Activated CD4-positive, alpha-beta memory T cell treated with anti-CD3 and anti-CD28 coated beads for 36 hours (primary cell): ENCODE data around the gene FGD4. TPM values are rescaled to one million over a fixed set of nuclear protein-coding genes. Genes with fewer than 3 reads are reported as not detected.
"Not testable (repeated sequence)": the region's sequence is repeated elsewhere in the genome, so short reads cannot be mapped to it uniquely, and the experiment has no call there.

ENCODE experiments used
- CTCF ChIA-PET: fragments of 350-600 bp; sonication (Branson Sonifier 250); formaldehyde crosslinking; loops from one replicate; lab custom pipeline; 2021; ENCODE audit warnings: antibody characterized with exemption, inconsistent platforms; lab: Charles Lee
- POLR2A ChIA-PET: fragments of 350-600 bp; sonication (Branson Sonifier 250); formaldehyde crosslinking; loops from one replicate; lab custom pipeline; 2021; ENCODE audit warnings: antibody characterized with exemption; lab: Charles Lee
- DNase-seq: peaks from one replicate; pipeline ENCODE4 v3.0.0-alpha.2; 2020
- H3K27ac Mint-ChIP-seq: one replicate; pipeline ENCODE4 v1.8.0; 2021; ENCODE audit warnings: mixed read lengths
- H3K27me3 Mint-ChIP-seq: one replicate; pipeline ENCODE4 v1.8.0; 2021; ENCODE audit warnings: mixed read lengths
- H3K36me3 Mint-ChIP-seq: one replicate; pipeline ENCODE4 v1.8.0; 2021; ENCODE audit warnings: mixed read lengths
- H3K4me1 Mint-ChIP-seq: one replicate; pipeline ENCODE4 v1.8.0; 2021; ENCODE audit warnings: low read depth, mixed read lengths
- H3K4me3 Mint-ChIP-seq: one replicate; pipeline ENCODE4 v1.8.0; 2021; ENCODE audit warnings: mild to moderate bottlenecking, mixed read lengths
- H3K9me3 Mint-ChIP-seq: one replicate; pipeline ENCODE4 v1.8.0; 2021; ENCODE audit warnings: mixed read lengths
- intact Hi-C: fragments of 100-400 bp; cut with micrococcal nuclease; formaldehyde crosslinking; loops from one replicate; pipeline ENCODE4 v1.15.1; 2023
- total RNA-seq, 2 experiments: library from RNA; stranded (reverse); gene quantifications; one replicate each; pipeline ENCODE4 v1.2.3, GENCODE V29; 2021

Gene FGD4
- total RNA-seq, 2 experiments from 2014 or later = 0.19 to 0.22 TPM

DNA sequence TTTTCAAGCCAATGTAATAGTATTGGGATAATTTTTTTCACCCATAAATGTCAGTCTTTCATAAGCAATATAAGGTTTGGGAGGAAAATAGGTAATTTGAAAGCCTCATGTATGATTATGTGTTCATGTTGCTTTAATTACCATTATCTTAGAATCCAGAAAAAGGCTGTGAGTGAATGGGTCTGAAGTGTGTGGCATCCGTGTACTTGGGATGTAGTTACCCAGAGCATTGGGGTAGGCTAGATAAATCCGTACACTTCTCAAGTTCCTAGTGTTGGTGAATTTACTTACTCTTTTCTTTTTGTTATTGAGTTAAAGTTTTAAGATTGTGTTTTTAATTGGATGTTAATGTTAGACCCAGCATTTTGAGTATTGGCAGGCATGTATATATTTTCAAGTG lies 104.4 kb downstream of the FGD4 start:
- Mint-ChIP-seq H3K4me3 (no peak overlapping the region), H3K9me3 (no peaks in the 10 kb centered on the region), H3K36me3 (no peaks in the 10 kb centered on the region), H3K27me3 (peaks cover 14% of the 10 kb centered on the region), H3K27ac (no peak overlapping the region), H3K4me1 (no peaks in the 10 kb centered on the region)
- ChIA-PET POLR2A (no interaction called here), CTCF (no interaction called here)
- intact Hi-C loops = no loop called here
- no peak for DNase-seq

DNA sequence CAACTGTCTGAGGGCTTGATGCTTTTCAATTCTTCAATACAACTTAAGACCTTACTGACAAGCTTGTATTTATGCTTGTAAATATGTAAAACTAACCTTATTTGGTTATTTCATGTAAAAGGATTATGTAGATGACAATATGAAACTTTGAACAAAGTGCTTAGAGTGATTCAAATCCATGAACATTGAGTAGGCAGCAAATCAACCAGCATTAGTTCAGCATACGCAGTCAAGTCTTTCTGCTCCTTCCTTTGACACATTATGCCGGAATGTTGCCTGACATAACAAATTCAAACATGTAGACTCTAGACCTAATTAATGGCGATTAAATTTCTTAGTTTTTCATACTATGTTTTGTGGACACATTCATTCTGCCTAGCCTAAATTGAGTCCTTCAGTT lies 105.2 kb downstream of the FGD4 start:
- no peak for DNase-seq
- H3K36me3 Mint-ChIP-seq = no peaks in the 10 kb centered on the region
- H3K27me3 Mint-ChIP-seq = peaks cover 12% of the 10 kb centered on the region
- intact Hi-C loops = no loop called here
- ChIA-PET CTCF (no interaction called here), POLR2A (no interaction called here)
- H3K27ac Mint-ChIP-seq = no peak overlapping the region
- H3K9me3 Mint-ChIP-seq = no peaks in the 10 kb centered on the region
- no peak overlapping the region for H3K4me3 Mint-ChIP-seq
- H3K4me1 Mint-ChIP-seq = no peaks in the 10 kb centered on the region

DNA sequence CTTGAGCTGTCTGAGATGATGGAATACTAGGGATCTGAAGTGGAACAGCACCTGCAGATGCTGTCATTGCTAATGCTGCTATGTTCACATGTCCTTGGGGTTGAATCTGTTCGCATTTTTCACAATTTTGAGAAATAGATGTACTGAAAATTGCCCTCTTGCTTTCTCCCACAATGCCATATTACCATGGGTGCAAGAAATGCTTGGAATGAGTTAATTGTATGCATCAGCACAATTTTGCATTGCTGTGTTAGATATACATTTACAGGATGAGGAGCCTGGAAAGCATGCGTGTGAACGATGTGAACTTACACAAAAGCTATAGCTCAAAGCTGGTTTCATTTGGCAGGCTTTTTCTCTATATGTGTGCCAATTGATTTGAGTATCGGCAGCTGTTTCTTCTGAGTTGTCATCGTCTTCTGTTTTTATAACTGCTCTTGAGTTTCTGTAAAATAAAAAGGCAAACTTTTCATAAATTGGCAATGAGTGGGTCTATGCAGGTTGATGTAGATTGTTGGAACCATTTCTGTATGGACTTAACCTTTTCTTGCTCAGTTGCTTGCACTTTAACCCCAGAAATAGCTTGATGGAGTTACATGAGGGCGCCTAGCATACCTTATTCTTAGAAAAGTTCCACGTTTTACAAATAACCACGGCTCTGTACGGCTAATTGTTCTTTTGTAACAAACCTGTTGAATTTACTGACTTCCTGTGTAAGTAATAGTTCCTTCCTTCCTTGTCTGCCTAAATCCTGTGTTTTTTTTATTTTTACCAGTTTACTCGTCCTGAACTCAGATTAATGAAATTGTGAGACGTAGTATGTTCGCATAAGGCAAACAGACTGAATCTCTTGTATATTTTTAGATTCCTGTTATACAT lies 105.9 kb downstream of the FGD4 start:
- intact Hi-C loops = no loop called here
- no peak for DNase-seq
- Mint-ChIP-seq H3K9me3 (no peaks in the 10 kb centered on the region), H3K36me3 (no peaks in the 10 kb centered on the region), H3K4me1 (no peaks in the 10 kb centered on the region), H3K27ac (no peak overlapping the region), H3K4me3 (no peak overlapping the region), H3K27me3 (peaks cover 12% of the 10 kb centered on the region)
- ChIA-PET POLR2A (no interaction called here), CTCF (no interaction called here)

DNA sequence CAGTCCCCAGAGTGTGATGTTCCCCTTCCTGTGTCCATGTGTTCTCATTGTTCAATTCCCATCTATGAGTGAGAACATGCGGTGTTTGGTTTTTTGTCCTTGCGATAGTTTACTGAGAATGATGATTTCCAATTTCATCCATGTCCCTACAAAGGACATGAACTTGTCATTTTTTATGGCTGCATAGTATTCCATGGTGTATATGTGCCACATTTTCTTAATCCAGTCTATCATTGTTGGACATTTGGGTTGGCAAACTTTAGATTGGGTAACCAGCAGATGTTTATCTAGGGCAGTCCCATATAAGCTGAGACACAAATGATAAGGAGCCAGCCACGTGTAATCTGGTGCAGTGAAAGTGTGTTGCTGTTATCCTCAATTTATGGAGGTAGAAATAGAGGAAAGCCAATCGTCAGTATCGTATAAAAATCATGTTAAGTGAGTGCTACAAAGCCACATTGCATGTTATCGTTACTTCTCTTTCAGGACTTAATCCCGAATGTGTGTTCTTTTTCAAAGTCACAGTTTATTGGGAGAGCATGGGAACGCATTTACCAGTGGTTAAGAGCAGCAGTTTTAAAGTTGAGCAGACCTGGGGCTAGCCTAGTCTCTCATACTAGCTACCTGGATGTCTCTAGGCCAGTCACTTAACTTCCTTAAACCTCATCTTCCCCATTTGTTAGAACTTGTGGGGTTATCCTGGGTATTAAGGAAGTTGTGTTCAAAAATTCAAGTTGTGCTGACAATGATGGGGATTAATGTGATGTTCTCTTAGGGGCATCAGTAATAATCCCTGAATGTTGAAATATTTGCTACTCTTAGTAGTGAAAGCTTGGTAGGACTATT lies 108.0 kb downstream of the FGD4 start:
- H3K27ac Mint-ChIP-seq, H3K9me3 Mint-ChIP-seq, H3K36me3 Mint-ChIP-seq, CTCF ChIA-PET, H3K4me1 Mint-ChIP-seq, POLR2A ChIA-PET, intact Hi-C loops, H3K4me3 Mint-ChIP-seq, DNase-seq: not testable (repeated sequence)
- H3K27me3 Mint-ChIP-seq = peaks cover 16% of the 10 kb centered on the region

DNA sequence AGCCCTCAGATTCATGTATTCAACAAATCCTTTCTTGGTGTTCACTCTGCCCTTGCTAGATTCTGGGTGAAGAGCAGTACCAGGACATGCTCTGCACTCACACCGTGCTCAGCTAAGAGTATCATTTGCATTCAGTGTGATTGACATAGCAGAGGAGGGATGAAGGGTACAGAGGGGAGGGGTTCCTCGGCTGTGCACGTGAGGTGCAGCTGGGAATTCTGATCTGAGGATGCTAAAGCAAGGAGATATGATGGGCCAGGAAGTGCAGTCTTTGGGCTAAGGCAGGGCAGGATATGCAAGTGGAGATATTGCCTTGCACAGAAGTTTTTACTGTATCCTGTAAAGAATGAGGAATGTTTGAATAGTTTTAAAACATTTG lies 108.6 kb downstream of the FGD4 start:
- POLR2A ChIA-PET = no interaction called here
- DNase-seq = no peak
- H3K27me3 Mint-ChIP-seq = peaks cover 17% of the 10 kb centered on the region
- H3K4me1 Mint-ChIP-seq = no peaks in the 10 kb centered on the region
- H3K36me3 Mint-ChIP-seq = no peaks in the 10 kb centered on the region
- CTCF ChIA-PET = no interaction called here
- H3K9me3 Mint-ChIP-seq = no peaks in the 10 kb centered on the region
- no peak overlapping the region for H3K4me3 Mint-ChIP-seq
- no peak overlapping the region for H3K27ac Mint-ChIP-seq
- intact Hi-C loops = no loop called here

DNA sequence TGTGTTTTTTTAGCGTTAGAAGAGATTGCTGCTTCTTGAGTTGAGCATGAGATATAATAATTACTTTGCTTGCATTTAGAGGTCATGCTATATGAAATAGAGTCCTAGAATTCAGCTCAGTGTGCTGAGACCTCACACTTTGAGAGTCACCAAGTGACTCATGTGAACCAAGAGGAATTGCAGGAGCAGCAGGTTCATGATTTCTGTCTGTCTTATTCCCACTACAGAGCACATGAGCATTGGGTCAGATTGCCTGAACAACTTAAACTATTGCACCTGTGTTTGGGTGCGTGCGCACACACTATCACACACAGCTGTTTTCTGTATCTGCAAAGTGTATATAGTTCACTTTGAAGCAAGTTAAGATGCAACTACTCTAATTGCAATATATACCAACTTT lies 109.3 kb downstream of the FGD4 start:
- no peak overlapping the region for H3K27ac Mint-ChIP-seq
- no peaks in the 10 kb centered on the region for H3K4me1 Mint-ChIP-seq
- intact Hi-C loops = no loop called here
- H3K27me3 Mint-ChIP-seq = peaks cover 21% of the 10 kb centered on the region
- H3K9me3 Mint-ChIP-seq = no peaks in the 10 kb centered on the region
- DNase-seq = no peak
- H3K36me3 Mint-ChIP-seq = no peaks in the 10 kb centered on the region
- no peak overlapping the region for H3K4me3 Mint-ChIP-seq
- POLR2A ChIA-PET = no interaction called here
- CTCF ChIA-PET = no interaction called here

DNA sequence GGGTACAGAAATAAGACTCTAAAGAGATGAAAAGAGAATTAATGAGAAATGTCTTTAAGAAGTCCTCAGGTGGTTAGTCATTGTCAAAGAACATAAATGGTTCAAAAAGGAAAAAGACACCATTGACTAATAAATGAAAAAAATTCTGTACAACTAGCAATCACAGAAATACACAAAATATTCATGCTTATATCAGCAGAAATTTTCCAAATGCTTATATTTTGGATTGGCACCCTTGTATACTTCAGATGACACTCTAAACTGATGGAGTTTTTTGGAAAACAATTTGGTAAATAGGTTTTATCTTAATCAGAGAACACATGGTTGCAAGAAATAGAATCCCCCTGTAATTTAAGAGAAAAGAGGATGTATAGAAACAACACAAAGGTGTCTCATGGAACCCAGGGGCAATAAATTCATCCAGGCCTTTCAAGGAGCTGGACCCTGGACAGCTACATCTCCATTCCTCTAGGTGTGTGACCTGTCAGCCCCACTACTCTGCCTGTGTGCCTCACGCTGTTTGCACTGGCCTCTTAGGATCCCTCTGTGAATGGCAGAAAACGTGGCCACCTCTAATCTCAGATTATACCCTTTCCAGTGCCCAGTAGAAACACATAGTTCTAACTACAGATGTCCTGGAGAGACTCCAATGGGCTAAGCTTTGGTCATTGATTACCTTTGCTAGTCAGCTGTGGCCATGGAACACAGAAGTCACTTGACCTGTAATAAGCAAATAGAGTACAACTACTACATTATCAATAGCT lies 110.2 kb downstream of the FGD4 start:
- intact Hi-C loops = no loop called here
- no peak overlapping the region for H3K4me3 Mint-ChIP-seq
- no peaks in the 10 kb centered on the region for H3K4me1 Mint-ChIP-seq
- H3K27me3 Mint-ChIP-seq = peaks cover 20% of the 10 kb centered on the region
- H3K27ac Mint-ChIP-seq = no peak overlapping the region
- H3K36me3 Mint-ChIP-seq = no peaks in the 10 kb centered on the region
- ChIA-PET CTCF (interaction anchor here (0.7 kb wide), 1 partner anchor 144 kb away, joined by 3 read pairs; no protein-coding TSS in a partner anchor), POLR2A (no interaction called here)
- H3K9me3 Mint-ChIP-seq = no peaks in the 10 kb centered on the region
- no peak for DNase-seq

DNA sequence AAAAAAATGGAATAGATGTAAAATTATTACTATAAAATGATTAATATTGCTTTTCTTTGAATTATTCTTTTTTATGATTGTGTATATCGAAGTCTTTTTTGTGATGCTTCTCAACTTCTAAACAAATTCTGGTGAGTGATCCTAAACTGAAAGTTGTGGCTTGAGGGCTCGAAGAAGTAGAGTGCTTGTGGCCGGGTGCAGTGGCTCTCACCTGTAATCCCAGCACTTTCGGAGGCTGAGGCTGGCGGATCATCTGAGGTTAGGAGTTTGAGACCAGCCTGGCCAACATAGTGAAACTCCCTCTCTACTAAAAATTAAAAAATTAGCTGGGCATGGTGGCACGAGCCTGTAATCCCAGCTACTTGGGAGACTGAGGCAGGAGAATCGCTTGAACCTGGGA lies 112.6 kb downstream of the FGD4 start:
- POLR2A ChIA-PET = interaction anchor here (0.5 kb wide), 1 partner anchor 188 kb away, joined by 4 read pairs; no protein-coding TSS in a partner anchor
- intact Hi-C loops, H3K4me3 Mint-ChIP-seq, DNase-seq, H3K36me3 Mint-ChIP-seq, H3K27ac Mint-ChIP-seq, H3K4me1 Mint-ChIP-seq, H3K9me3 Mint-ChIP-seq, CTCF ChIA-PET: not testable (repeated sequence)
- H3K27me3 Mint-ChIP-seq = peaks cover 12% of the 10 kb centered on the region

DNA sequence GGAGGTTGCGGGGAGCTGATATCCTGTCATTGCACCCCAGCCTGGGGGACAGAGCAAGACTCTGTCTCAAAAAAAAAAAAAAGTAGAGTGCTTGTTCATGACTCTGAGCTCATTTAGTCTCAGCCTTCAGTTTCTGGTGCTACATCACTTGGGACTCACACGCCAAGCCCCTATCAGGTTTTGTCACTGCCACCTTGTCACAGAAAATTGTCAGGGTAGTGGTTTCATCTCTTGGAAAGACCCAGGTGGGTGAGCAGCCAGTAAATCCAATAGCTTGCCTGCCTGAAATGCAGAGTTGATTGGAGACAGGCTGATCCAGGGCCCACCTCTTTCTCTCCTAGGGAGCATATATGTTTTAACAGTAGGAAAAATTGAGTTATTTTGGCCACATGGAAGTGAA lies 113.0 kb downstream of the FGD4 start:
- no peaks in the 10 kb centered on the region for H3K9me3 Mint-ChIP-seq
- H3K27me3 Mint-ChIP-seq = peaks cover 9% of the 10 kb centered on the region
- ChIA-PET POLR2A (interaction anchor here (0.6 kb wide), 2 partner anchors 996 to 1471 kb away, joined by 3 to 5 read pairs; no protein-coding TSS in a partner anchor), CTCF (no interaction called here)
- no peaks in the 10 kb centered on the region for H3K36me3 Mint-ChIP-seq
- H3K27ac Mint-ChIP-seq = no peak overlapping the region
- no peak overlapping the region for H3K4me3 Mint-ChIP-seq
- intact Hi-C loops = no loop called here
- no peak for DNase-seq
- H3K4me1 Mint-ChIP-seq = no peaks in the 10 kb centered on the region

DNA sequence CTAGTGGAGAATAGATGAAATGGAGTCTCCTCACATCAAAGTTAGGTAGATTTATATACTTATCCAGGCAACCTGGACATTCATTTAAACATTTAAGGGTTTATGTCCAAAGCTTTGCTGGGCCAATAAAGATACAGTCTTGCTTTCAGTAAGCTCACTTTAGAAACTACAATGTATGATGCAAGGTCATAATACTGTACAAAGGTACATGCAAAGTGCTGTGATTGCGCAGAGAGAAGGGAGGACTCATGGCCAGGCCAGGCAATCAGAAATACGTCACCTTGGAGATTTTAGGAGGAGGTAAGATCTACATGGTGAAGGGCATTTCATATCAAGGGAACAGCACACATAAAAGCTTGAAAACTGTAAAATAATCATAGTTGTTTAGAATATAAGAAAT lies 113.6 kb downstream of the FGD4 start:
- POLR2A ChIA-PET = interaction anchor here (0.6 kb wide), 2 partner anchors 996 to 1471 kb away, joined by 3 to 5 read pairs; no protein-coding TSS in a partner anchor
- no peaks in the 10 kb centered on the region for H3K4me1 Mint-ChIP-seq
- H3K4me3 Mint-ChIP-seq = no peak overlapping the region
- no peaks in the 10 kb centered on the region for H3K36me3 Mint-ChIP-seq
- no peak overlapping the region for H3K27ac Mint-ChIP-seq
- no peaks in the 10 kb centered on the region for H3K9me3 Mint-ChIP-seq
- CTCF ChIA-PET = no interaction called here
- DNase-seq = no peak
- H3K27me3 Mint-ChIP-seq = peaks cover 9% of the 10 kb centered on the region
- intact Hi-C loops = no loop called here

DNA sequence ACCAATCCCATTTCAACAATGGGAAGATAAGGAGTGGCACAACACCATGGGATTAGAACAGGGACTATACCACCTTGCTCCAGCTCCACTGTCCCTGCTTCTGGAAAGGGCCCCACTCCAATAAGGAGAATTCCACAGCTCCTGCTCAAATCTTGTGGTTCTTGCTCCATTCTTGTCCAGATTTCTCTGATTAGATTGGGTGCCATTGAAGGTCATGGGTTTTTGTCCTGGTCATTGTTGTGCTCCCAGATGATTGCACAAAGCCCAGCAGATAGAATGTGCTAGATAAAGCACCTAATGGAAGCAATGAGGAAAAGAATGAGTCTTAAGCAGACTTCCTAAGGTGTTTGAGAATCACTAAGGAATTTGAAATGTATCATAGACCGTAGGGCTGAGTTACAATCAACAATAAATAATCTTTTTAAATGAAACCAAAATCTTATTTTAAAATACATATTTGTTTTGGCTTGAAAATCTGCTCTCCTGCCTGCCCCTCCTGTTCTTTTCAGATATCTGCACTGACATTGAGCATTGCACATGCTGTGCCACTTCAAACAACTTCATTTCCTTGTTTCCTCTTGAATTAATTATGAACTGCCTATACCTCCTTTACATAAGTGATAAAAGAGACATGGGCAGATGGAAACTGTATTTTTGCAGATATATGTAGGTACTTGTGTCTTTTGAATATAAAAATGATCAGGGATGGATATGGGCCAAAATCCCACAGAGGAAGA lies 115.9 kb downstream of the FGD4 start:
- POLR2A ChIA-PET = no interaction called here
- H3K27ac Mint-ChIP-seq = no peak overlapping the region
- H3K9me3 Mint-ChIP-seq = no peaks in the 10 kb centered on the region
- DNase-seq = no peak
- CTCF ChIA-PET = no interaction called here
- intact Hi-C loops = no loop called here
- no peak overlapping the region for H3K4me3 Mint-ChIP-seq
- peaks cover 9% of the 10 kb centered on the region for H3K27me3 Mint-ChIP-seq
- H3K4me1 Mint-ChIP-seq = no peaks in the 10 kb centered on the region
- no peaks in the 10 kb centered on the region for H3K36me3 Mint-ChIP-seq
